HepG2 (cell line): ENCODE measurements around the gene MFSD11. TPM values are rescaled to one million over a fixed set of nuclear protein-coding genes. Genes with fewer than 3 reads are reported as not detected.

Experiments used
- ATF7-NPFF ChIP-seq: sonication (generic); formaldehyde crosslinking; IDR thresholded peaks from 2 replicates; pipeline ENCODE4 v1.8.1; 2023; ENCODE audit warnings: mild to moderate bottlenecking, low read depth, missing genetic modification reagents, moderate library complexity
- BORCS8-MEF2B ChIP-seq: sonication (generic); formaldehyde crosslinking; IDR thresholded peaks from 2 replicates; pipeline ENCODE4 v1.8.0; 2022; ENCODE audit warnings: mild to moderate bottlenecking, missing genetic modification reagents
- HHEX ChIP-seq: IDR thresholded peaks from 2 replicates; pipeline ENCODE4 v1.6.1; 2016; ENCODE audit warnings: control low read depth
- JDP2 ChIP-seq: sonication (generic); formaldehyde crosslinking; IDR thresholded peaks from 2 replicates; pipeline ENCODE4 v1.8.1; 2022; ENCODE audit warnings: missing genetic modification reagents, borderline replicate concordance
- JUN ChIP-seq: sonication (generic); formaldehyde crosslinking; IDR thresholded peaks from 2 replicates; pipeline ENCODE4 v1.4.0; 2020; ENCODE audit warnings: mild to moderate bottlenecking, missing genetic modification reagents
- NFRKB ChIP-seq: fragments of 450-650 bp; IDR thresholded peaks from 2 replicates; pipeline ENCODE4 v1.6.1; 2017
- RXRA ChIP-seq: sonication (generic); formaldehyde crosslinking; IDR thresholded peaks from 2 replicates; pipeline ENCODE4 v1.5.1; 2020; ENCODE audit warnings: missing genetic modification reagents
- SAP130 ChIP-seq: IDR thresholded peaks from 2 replicates; pipeline ENCODE4 v1.6.1; 2016; ENCODE audit warnings: low read depth
- SMAD3 ChIP-seq: sonication (generic); formaldehyde crosslinking; IDR thresholded peaks from 2 replicates; pipeline ENCODE4 v1.4.0; 2020; ENCODE audit warnings: missing genetic modification reagents
- TAF15 ChIP-seq: fragments of 200-400 bp; formaldehyde crosslinking; IDR thresholded peaks from one replicate; pipeline ENCODE4 v1.6.1; 2018; ENCODE audit warnings: mild to moderate bottlenecking, low read depth, low read length; ENCODE audit not compliant: poor library complexity, severe bottlenecking
- TRIM24 ChIP-seq: sonication (generic); formaldehyde crosslinking; IDR thresholded peaks from 2 replicates; pipeline ENCODE4 v1.8.0; 2022; ENCODE audit warnings: mild to moderate bottlenecking, missing genetic modification reagents
- ZBTB42 ChIP-seq: sonication (generic); formaldehyde crosslinking; IDR thresholded peaks from 2 replicates; pipeline ENCODE4 v1.5.0; 2020; ENCODE audit warnings: mild to moderate bottlenecking, missing genetic modification reagents
- ZNF224 ChIP-seq: sonication (generic); formaldehyde crosslinking; IDR thresholded peaks from 2 replicates; pipeline ENCODE4 v1.5.0; 2020; ENCODE audit warnings: mild to moderate bottlenecking, missing genetic modification reagents
- ZNF282 ChIP-seq: fragments of 450-650 bp; IDR thresholded peaks from 2 replicates; pipeline ENCODE4 v1.6.1; 2018; ENCODE audit not compliant: partially characterized antibody
- ZNF337 ChIP-seq: sonication (generic); formaldehyde crosslinking; IDR thresholded peaks from 2 replicates; pipeline ENCODE4 v1.5.1; 2020; ENCODE audit warnings: missing genetic modification reagents, low read depth, mild to moderate bottlenecking, borderline replicate concordance
- ZNF431 ChIP-seq: sonication (generic); formaldehyde crosslinking; IDR thresholded peaks from 2 replicates; pipeline ENCODE4 v1.9.0; 2022; ENCODE audit warnings: missing genetic modification reagents, low read depth, mild to moderate bottlenecking, borderline replicate concordance
- ZNF772 ChIP-seq: sonication (generic); formaldehyde crosslinking; IDR thresholded peaks from 2 replicates; pipeline ENCODE4 v1.5.0; 2020; ENCODE audit warnings: mild to moderate bottlenecking, missing genetic modification reagents
- ZNF83 ChIP-seq: sonication (generic); formaldehyde crosslinking; IDR thresholded peaks from 2 replicates; pipeline ENCODE4 v1.4.0; 2020; ENCODE audit warnings: missing genetic modification reagents, mild to moderate bottlenecking, borderline replicate concordance
- polyA plus RNA-seq, 8 experiments: library from polyadenylated mRNA; depleted of rRNA in 3 of 8; stranded (reverse) in 7 of 8; unstranded in 1 of 8; fragments of >200 nt; fragmentation: Illumina TruSeq in 4 of 8; extraction: Trizol in 4 of 8; gene quantifications; 2 replicates each; pipeline versions ENCODE4 v1.2.1 to v1.2.3, GENCODE V29; 2011 to 2016; ENCODE audit warnings: low read depth in 4 of 8, missing spikeins in 1 of 8, mixed read lengths in 1 of 8; ENCODE audit not compliant: insufficient read depth in 1 of 8
- total RNA-seq, 5 experiments: library from RNA; depleted of rRNA; stranded (reverse); fragments of >200 nt; fragmentation: Illumina TruSeq; extraction: Trizol; gene quantifications; 2 replicates each; pipeline ENCODE4 v1.2.3, GENCODE V29; 2016; ENCODE audit warnings: low read depth in 1 of 5
- TF ChIP-seq, protein P1 (sequence below), 2 experiments: fragments of 450-650 bp in 1 of 2; sonication (generic) in 1 of 2; formaldehyde crosslinking; IDR thresholded peaks; 2 replicates each; pipeline versions ENCODE4 v1.5.0 to v1.8.0; 2020 to 2022; ENCODE audit warnings: mild to moderate bottlenecking in 1 of 2, missing genetic modification reagents in 1 of 2
- TF ChIP-seq, protein P2 (sequence below): sonication (generic); formaldehyde crosslinking; IDR thresholded peaks from 2 replicates; pipeline ENCODE4 v1.8.1; 2023; ENCODE audit warnings: missing genetic modification reagents, mild to moderate bottlenecking, borderline replicate concordance
- TF ChIP-seq, protein P3 (sequence below): sonication (generic); formaldehyde crosslinking; IDR thresholded peaks from 2 replicates; pipeline ENCODE4 v1.4.0; 2020; ENCODE audit warnings: missing genetic modification reagents, mild to moderate bottlenecking, borderline replicate concordance
- TF ChIP-seq, protein P4 (sequence below): sonication (generic); formaldehyde crosslinking; IDR thresholded peaks from 2 replicates; pipeline ENCODE4 v1.5.0; 2020; ENCODE audit warnings: missing genetic modification reagents
- TF ChIP-seq, protein P5 (sequence below): sonication (generic); formaldehyde crosslinking; IDR thresholded peaks from 2 replicates; pipeline ENCODE4 v1.4.0; 2020; ENCODE audit warnings: missing genetic modification reagents
- TF ChIP-seq, protein P6 (sequence below): sonication (generic); formaldehyde crosslinking; IDR thresholded peaks from 2 replicates; pipeline ENCODE4 v1.4.0; 2020; ENCODE audit warnings: mild to moderate bottlenecking, missing genetic modification reagents

Gene MFSD11
- total and polyA plus RNA-seq, 2 of the 13 experiments (the other 11 are each of a cell fraction or from before 2014, with no cell fraction given) = 26.1 to 36.3 TPM

DNA sequence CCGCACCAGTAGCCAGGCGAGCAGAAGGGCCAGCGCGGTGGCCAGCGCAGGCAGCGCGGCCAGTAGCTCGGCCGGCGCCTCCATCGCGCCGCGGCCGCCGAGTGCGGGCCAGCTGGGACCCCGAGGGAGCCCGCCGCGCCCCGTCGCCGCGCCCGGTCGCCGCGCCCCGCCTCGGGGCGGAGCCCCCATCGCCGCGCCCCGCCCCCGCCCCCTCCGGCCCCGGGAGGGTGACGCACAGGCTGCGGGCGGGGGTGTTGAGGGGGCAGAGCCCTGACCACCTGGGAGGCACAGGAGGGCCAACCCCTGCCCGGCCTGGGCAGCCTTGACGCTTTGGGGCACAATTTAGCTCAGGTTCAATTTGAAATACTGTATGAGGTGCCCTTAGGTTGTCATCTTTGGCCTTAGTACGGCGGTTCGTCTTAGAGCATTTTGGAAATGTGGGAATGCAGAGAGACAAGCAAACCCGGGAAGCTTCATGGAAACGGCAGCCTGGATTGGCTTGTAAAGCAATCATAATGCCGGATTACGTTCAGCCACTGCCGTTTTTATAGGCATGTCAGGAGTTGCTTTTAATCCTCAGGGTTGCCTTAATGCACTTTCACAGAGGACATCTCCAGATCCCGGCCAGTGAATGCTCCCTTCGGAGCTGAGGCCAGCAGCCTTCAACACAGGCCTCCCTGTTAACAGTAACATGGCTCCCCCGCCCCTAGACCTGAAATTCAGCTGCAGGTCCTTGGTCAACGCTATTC is 26.9 kb upstream of the MFSD11 start, which contains the start of gene MXRA7 (continued):
- TF ChIP-seq SMAD3 (CRISPR knock-in tag) (no peak), HHEX (CRISPR knock-in tag) (no peak), JUN (CRISPR knock-in tag) (no peak), TAF15 (no peak), ATF7-NPFF (no peak), ZNF83 (CRISPR knock-in tag) (no peak), NFRKB (no peak), BORCS8-MEF2B (no peak), SAP130 (CRISPR knock-in tag) (peak; percentile 59), ZNF224 (CRISPR knock-in tag) (no peak), ZBTB42 (CRISPR knock-in tag) (no peak), ZNF282 (no peak), JDP2 (CRISPR knock-in tag) (no peak), ZNF431 (CRISPR knock-in tag) (no peak), ZNF337 (no peak), TRIM24 (CRISPR knock-in tag) (no peak), ZNF772 (CRISPR knock-in tag) (peak; percentile 24; the same call in 1 of the 2 replicates), RXRA (CRISPR knock-in tag) (no peak)
- TF ChIP-seq, protein P1, sequence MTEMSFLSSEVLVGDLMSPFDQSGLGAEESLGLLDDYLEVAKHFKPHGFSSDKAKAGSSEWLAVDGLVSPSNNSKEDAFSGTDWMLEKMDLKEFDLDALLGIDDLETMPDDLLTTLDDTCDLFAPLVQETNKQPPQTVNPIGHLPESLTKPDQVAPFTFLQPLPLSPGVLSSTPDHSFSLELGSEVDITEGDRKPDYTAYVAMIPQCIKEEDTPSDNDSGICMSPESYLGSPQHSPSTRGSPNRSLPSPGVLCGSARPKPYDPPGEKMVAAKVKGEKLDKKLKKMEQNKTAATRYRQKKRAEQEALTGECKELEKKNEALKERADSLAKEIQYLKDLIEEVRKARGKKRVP (CRISPR knock-in tag; IDR thresholded peaks at IDR 0.05) = no peak
- TF ChIP-seq, protein P2, sequence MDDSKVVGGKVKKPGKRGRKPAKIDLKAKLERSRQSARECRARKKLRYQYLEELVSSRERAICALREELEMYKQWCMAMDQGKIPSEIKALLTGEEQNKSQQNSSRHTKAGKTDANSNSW (CRISPR knock-in tag) = no peak
- TF ChIP-seq, protein P3, sequence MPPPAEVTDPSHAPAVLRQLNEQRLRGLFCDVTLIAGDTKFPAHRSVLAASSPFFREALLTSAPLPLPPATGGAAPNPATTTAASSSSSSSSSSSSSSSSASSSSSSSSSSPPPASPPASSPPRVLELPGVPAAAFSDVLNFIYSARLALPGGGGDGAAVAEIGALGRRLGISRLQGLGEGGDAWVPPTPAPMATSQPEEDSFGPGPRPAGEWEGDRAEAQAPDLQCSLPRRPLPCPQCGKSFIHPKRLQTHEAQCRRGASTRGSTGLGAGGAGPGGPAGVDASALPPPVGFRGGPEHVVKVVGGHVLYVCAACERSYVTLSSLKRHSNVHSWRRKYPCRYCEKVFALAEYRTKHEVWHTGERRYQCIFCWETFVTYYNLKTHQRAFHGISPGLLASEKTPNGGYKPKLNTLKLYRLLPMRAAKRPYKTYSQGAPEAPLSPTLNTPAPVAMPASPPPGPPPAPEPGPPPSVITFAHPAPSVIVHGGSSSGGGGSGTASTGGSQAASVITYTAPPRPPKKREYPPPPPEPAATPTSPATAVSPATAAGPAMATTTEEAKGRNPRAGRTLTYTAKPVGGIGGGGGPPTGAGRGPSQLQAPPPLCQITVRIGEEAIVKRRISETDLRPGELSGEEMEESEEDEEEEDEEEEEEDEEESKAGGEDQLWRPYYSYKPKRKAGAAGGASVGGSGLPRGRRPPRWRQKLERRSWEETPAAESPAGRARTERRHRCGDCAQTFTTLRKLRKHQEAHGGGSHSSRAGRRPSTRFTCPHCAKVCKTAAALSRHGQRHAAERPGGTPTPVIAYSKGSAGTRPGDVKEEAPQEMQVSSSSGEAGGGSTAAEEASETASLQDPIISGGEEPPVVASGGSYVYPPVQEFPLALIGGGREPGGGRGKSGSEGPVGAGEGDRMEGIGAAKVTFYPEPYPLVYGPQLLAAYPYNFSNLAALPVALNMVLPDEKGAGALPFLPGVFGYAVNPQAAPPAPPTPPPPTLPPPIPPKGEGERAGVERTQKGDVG (CRISPR knock-in tag) = no peak
- TF ChIP-seq, protein P4, sequence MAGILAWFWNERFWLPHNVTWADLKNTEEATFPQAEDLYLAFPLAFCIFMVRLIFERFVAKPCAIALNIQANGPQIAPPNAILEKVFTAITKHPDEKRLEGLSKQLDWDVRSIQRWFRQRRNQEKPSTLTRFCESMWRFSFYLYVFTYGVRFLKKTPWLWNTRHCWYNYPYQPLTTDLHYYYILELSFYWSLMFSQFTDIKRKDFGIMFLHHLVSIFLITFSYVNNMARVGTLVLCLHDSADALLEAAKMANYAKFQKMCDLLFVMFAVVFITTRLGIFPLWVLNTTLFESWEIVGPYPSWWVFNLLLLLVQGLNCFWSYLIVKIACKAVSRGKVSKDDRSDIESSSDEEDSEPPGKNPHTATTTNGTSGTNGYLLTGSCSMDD (CRISPR knock-in tag) = no peak
- TF ChIP-seq, protein P5, sequence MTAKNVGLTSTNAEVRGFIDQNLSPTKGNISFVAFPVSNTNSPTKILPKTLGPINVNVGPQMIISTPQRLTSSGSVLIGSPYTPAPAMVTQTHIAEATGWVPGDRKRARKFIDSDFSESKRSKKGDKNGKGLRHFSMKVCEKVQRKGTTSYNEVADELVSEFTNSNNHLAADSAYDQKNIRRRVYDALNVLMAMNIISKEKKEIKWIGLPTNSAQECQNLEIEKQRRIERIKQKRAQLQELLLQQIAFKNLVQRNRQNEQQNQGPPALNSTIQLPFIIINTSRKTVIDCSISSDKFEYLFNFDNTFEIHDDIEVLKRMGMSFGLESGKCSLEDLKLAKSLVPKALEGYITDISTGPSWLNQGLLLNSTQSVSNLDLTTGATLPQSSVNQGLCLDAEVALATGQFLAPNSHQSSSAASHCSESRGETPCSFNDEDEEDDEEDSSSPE = 0 out of 2 replicates have a peak, but pooled peaks have one; percentile 17
- TF ChIP-seq, protein P6, sequence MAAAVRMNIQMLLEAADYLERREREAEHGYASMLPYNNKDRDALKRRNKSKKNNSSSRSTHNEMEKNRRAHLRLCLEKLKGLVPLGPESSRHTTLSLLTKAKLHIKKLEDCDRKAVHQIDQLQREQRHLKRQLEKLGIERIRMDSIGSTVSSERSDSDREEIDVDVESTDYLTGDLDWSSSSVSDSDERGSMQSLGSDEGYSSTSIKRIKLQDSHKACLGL (CRISPR knock-in tag) = no peak
